ENCODE measurements around the gene RIMBP2.

GRCh38 chr12:130405332-130405731 is 310.8 kb downstream of the RIMBP2 start:
- TF ChIP-seq CTCF (IDR thresholded peaks at IDR 0.05) (no peak), POLR2A (IDR thresholded peaks at IDR 0.05) (no peak), EP300 (IDR thresholded peaks at IDR 0.05) (no peak)

Data from tibial nerve (tissue), 4 donors.